Measurements from ENCODE around the gene NKAIN2.

The NKAIN2 gene

DNA sequence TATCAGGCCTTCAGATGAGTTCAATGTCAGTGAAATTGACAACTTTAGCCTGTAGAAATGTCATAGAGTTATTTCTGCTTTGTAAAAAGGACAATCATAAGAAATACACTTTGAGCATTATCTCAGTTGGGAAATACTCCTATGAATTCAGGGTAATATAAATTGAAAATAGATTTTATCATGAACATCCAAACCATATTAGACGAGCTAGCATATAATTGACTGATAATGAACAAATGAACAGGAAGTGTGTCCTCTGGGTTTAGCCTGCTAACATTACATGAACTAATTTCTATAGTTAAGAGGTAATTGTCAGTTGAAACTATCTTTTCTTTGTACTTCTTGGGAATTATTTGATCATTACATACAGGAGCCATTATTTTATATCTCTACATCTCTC is 689.6 kb downstream of the NKAIN2 start:
- in situ Hi-C loops (cut with HindIII; ENCODE audit: low pct_ligation_motif_present, low sequenced_read_pairs) = no loop called here
- TF ChIP-seq, protein P1, sequence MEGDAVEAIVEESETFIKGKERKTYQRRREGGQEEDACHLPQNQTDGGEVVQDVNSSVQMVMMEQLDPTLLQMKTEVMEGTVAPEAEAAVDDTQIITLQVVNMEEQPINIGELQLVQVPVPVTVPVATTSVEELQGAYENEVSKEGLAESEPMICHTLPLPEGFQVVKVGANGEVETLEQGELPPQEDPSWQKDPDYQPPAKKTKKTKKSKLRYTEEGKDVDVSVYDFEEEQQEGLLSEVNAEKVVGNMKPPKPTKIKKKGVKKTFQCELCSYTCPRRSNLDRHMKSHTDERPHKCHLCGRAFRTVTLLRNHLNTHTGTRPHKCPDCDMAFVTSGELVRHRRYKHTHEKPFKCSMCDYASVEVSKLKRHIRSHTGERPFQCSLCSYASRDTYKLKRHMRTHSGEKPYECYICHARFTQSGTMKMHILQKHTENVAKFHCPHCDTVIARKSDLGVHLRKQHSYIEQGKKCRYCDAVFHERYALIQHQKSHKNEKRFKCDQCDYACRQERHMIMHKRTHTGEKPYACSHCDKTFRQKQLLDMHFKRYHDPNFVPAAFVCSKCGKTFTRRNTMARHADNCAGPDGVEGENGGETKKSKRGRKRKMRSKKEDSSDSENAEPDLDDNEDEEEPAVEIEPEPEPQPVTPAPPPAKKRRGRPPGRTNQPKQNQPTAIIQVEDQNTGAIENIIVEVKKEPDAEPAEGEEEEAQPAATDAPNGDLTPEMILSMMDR (IDR thresholded peaks at IDR 0.05; ENCODE audit: low read depth, low read length, missing control alignments) = no peak
- no peak for DNase-seq
- Histone ChIP-seq H3K36me3 (replicated peaks) (no peaks in the 10 kb centered on the region), H3K27me3 (replicated peaks) (no peaks in the 10 kb centered on the region), H3K4me3 (ENCODE audit: low read depth, low read length) (no peak overlapping the region), H3K27ac (no peak overlapping the region)

- no peaks in the 10 kb centered on the region for H3K27me3 ChIP-seq (replicated peaks)
- no peak overlapping the region for H3K4me3 ChIP-seq (ENCODE audit: low read depth, low read length)
- TF ChIP-seq, protein P1 (IDR thresholded peaks at IDR 0.05; ENCODE audit: low read depth, low read length, missing control alignments) = no peak
- in situ Hi-C loops (cut with HindIII; ENCODE audit: low pct_ligation_motif_present, low sequenced_read_pairs) = no loop called here
- no peak for DNase-seq
- no peaks in the 10 kb centered on the region for H3K36me3 ChIP-seq (replicated peaks)
- no peak overlapping the region for H3K27ac ChIP-seq
These were observed 691.4 kb downstream of the NKAIN2 start for GRCh38 chr6:124494956-124495664.

- TF ChIP-seq, protein P1 (IDR thresholded peaks at IDR 0.05; ENCODE audit: low read depth, low read length, missing control alignments) = no peak
- Histone ChIP-seq H3K36me3 (replicated peaks) (no peaks in the 10 kb centered on the region), H3K27me3 (replicated peaks) (no peaks in the 10 kb centered on the region), H3K4me3 (ENCODE audit: low read depth, low read length) (no peak overlapping the region), H3K27ac (no peak overlapping the region)
- in situ Hi-C loops (cut with HindIII; ENCODE audit: low pct_ligation_motif_present, low sequenced_read_pairs) = no loop called here
- no peak for DNase-seq
These were observed 692.1 kb downstream of the NKAIN2 start for GRCh38 chr6:124495665-124496190.

DNA sequence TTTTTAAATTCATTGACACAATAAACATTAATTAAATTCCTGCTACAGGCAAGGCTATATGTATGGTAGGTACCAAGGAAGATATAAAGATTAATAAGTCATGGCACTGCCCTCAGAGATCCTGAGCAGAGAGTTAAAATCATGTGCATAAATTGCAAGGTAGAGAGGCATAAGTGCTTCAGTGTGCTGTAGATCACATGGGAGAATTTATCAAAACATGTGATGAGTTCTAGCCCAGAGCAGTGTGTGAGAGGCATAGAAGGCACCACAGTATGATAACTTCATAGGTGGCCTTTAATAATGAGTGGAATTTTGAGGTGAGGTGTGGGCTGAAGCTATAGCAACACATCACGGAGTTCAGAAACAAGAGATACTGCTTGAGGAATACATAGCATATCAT is 692.7 kb downstream of the NKAIN2 start:
- Histone ChIP-seq H3K36me3 (replicated peaks) (no peaks in the 10 kb centered on the region), H3K27me3 (replicated peaks) (no peaks in the 10 kb centered on the region), H3K4me3 (ENCODE audit: low read depth, low read length) (no peak overlapping the region), H3K27ac (no peak overlapping the region)
- in situ Hi-C loops (cut with HindIII; ENCODE audit: low pct_ligation_motif_present, low sequenced_read_pairs) = no loop called here
- TF ChIP-seq, protein P1 (IDR thresholded peaks at IDR 0.05; ENCODE audit: low read depth, low read length, missing control alignments) = no peak
- no peak for DNase-seq

GRCh38 chr6:124512431-124512830 is 708.8 kb downstream of the NKAIN2 start:
- no peaks in the 10 kb centered on the region for H3K27me3 ChIP-seq (replicated peaks)
- no peak overlapping the region for H3K4me3 ChIP-seq (ENCODE audit: low read depth, low read length)
- in situ Hi-C loops (cut with HindIII; ENCODE audit: low pct_ligation_motif_present, low sequenced_read_pairs) = no loop called here
- no peaks in the 10 kb centered on the region for H3K36me3 ChIP-seq (replicated peaks)
- TF ChIP-seq, protein P1 (IDR thresholded peaks at IDR 0.05; ENCODE audit: low read depth, low read length, missing control alignments) = no peak
- DNase-seq = no peak
- no peak overlapping the region for H3K27ac ChIP-seq

DNA sequence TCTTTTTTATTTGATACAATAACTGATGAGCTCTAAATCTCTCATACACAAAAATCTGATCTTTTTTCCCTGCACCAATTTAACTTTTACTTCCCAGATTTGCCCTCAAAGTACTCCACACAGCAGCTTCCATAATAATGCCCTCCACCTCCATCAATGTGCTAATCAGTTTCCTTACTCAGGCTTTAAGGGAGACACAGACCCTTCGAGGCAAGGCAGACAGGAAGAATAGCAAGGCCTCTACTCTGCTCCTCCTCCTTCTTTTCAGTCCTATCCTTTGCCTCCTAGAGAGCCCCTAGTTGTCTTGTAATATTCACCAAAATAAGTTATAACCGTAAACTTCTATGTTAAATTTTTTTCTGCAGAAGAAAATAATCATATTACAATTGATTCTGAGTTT is 713.7 kb downstream of the NKAIN2 start:
- H3K27ac ChIP-seq = no peak overlapping the region
- no peaks in the 10 kb centered on the region for H3K27me3 ChIP-seq (replicated peaks)
- in situ Hi-C loops (cut with HindIII; ENCODE audit: low pct_ligation_motif_present, low sequenced_read_pairs) = no loop called here
- TF ChIP-seq, protein P1 (IDR thresholded peaks at IDR 0.05; ENCODE audit: low read depth, low read length, missing control alignments) = no peak
- H3K36me3 ChIP-seq (replicated peaks) = no peaks in the 10 kb centered on the region
- no peak for DNase-seq
- H3K4me3 ChIP-seq (ENCODE audit: low read depth, low read length) = no peak overlapping the region

Data from brain microvascular endothelial cell (primary cell).